Measurements from ENCODE around the gene KRT6C.

DNA sequence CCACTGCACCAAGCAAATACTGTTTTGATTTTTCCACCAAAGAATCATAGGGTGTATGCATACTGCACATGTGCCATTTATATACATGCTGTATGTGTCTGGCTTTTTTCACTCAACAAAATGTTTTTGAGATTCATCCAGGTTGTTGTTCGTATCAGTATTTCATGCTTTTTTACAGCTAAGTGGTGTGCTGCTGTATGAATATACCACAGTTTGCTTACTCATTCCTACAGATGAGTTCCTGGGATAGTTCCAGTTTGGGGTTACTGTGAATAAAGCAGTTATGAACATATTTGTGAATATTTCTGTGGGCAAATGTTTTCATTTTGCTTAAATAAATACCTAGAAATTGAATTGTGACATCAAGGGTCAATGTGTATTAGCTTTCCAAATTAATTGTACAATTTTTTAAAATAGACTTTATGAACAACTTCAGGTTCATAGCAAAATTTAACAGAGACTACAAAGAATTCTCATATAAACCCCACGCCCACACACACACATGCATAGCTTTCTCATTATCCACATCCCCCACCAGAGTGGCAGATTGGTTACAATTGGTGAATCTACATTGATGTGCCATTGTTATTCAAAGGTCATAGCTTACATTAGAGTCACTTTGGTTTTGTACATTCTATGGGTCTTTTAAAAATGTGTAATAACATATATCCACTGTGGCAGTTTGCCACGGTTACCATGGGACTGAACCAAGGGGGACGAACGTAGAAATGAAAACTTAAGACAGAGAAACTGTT, 26.4 kb upstream of the KRT6C start:
- TF ChIP-seq, protein P1, sequence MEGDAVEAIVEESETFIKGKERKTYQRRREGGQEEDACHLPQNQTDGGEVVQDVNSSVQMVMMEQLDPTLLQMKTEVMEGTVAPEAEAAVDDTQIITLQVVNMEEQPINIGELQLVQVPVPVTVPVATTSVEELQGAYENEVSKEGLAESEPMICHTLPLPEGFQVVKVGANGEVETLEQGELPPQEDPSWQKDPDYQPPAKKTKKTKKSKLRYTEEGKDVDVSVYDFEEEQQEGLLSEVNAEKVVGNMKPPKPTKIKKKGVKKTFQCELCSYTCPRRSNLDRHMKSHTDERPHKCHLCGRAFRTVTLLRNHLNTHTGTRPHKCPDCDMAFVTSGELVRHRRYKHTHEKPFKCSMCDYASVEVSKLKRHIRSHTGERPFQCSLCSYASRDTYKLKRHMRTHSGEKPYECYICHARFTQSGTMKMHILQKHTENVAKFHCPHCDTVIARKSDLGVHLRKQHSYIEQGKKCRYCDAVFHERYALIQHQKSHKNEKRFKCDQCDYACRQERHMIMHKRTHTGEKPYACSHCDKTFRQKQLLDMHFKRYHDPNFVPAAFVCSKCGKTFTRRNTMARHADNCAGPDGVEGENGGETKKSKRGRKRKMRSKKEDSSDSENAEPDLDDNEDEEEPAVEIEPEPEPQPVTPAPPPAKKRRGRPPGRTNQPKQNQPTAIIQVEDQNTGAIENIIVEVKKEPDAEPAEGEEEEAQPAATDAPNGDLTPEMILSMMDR (IDR thresholded peaks at IDR 0.05; ENCODE audit: poor library complexity): no peak
- TF ChIP-seq EZH2phosphoT487 (IDR thresholded peaks at IDR 0.05; ENCODE audit: low read depth, severe bottlenecking, unreplicated experiment): no peak
